Central memory CD8-positive, alpha-beta T cell (primary cell): ENCODE data around the gene PAK4.
A peak's percentile ranks its signal among the peaks of the same experiment; 100 is the strongest.

Experiments
- ATAC-seq: fragments of 150-1000 bp; cut with Tn5 transposase; replicated peaks from 2 replicates; pipeline ENCODE4 v1.10.0; 2022; ENCODE audit warnings: mild to moderate bottlenecking, moderate FRiP score, moderate number of reproducible peaks; ENCODE audit not compliant: poor library complexity, severe bottlenecking; ENCODE audit errors: extremely low read depth
- DNase-seq, 2 donors: peaks; one replicate each; pipeline ENCODE4 v3.0.0; 2021; ENCODE audit warnings: low spot score in 2 of 2
- H3K27ac Mint-ChIP-seq: one replicate; pipeline ENCODE4 v1.8.0; 2022; ENCODE audit warnings: low read depth, mild to moderate bottlenecking, moderate library complexity, mixed read lengths
- H3K27me3 Mint-ChIP-seq: one replicate; pipeline ENCODE4 v1.8.0; 2022; ENCODE audit warnings: mixed read lengths
- H3K36me3 Mint-ChIP-seq: one replicate; pipeline ENCODE4 v1.8.0; 2022; ENCODE audit warnings: mild to moderate bottlenecking, moderate library complexity, mixed read lengths; ENCODE audit not compliant: insufficient read depth
- H3K4me1 Mint-ChIP-seq: one replicate; pipeline ENCODE4 v1.8.0; 2022; ENCODE audit warnings: mixed read lengths
- H3K4me3 Mint-ChIP-seq: one replicate; pipeline ENCODE4 v1.8.0; 2022; ENCODE audit warnings: mild to moderate bottlenecking, moderate library complexity, mixed read lengths
- H3K9me3 Mint-ChIP-seq: one replicate; pipeline ENCODE4 v1.8.0; 2022; ENCODE audit warnings: mixed read lengths

PAK4 gene

GRCh38 chr19:39125554-39126311 lies at the start of gene PAK4:
PAK4 (plus strand) TSS chr19:39125786; CDS start chr19:39169554, 43,768 bp downstream.
- peaks cover 6% of the 10 kb centered on the region for H3K27me3 Mint-ChIP-seq
- DNase-seq (peak; percentile 92 to 93), ATAC-seq (peak; percentile 98)
- H3K27ac Mint-ChIP-seq, result peak within 1 kb of the TSS; percentile 94
- H3K36me3 Mint-ChIP-seq, result peaks cover 22% of the 10 kb centered on the region
- peaks cover 49% of the 10 kb centered on the region for H3K4me1 Mint-ChIP-seq
- peak within 1 kb of the TSS; percentile 89 for H3K4me3 Mint-ChIP-seq
- H3K9me3 Mint-ChIP-seq, result no peaks in the 10 kb centered on the region

GRCh38 chr19:39077323-39077722 lies 48.3 kb upstream of the PAK4 start:
- no peak for ATAC-seq
- H3K27ac Mint-ChIP-seq, result peak overlapping the region; percentile 44
- no peak for DNase-seq
- H3K4me1 Mint-ChIP-seq, result peaks cover 14% of the 10 kb centered on the region
- H3K36me3 Mint-ChIP-seq, result peaks cover 4% of the 10 kb centered on the region
- no peaks in the 10 kb centered on the region for H3K9me3 Mint-ChIP-seq
- peaks cover 32% of the 10 kb centered on the region for H3K27me3 Mint-ChIP-seq
- H3K4me3 Mint-ChIP-seq, result no peak overlapping the region

- Mint-ChIP-seq H3K36me3 (peaks cover 3% of the 10 kb centered on the region), H3K4me3 (no peak overlapping the region), H3K4me1 (peaks cover 22% of the 10 kb centered on the region), H3K27me3 (peaks cover 44% of the 10 kb centered on the region), H3K9me3 (no peaks in the 10 kb centered on the region), H3K27ac (no peak overlapping the region)
- ATAC-seq (no peak), DNase-seq (no peak)
Measured at GRCh38 chr19:39078436-39079200, 47.0 kb upstream of the PAK4 start.

GRCh38 chr19:39080431-39080830 lies 45.2 kb upstream of the PAK4 start:
- no peak for DNase-seq
- H3K36me3 Mint-ChIP-seq, result no peaks in the 10 kb centered on the region

GRCh38 chr19:39082167-39082566 lies 43.4 kb upstream of the PAK4 start:
- ATAC-seq (no peak), DNase-seq (no peak)
- H3K4me3 Mint-ChIP-seq, result no peak overlapping the region
- H3K9me3 Mint-ChIP-seq, result no peaks in the 10 kb centered on the region
- H3K4me1 Mint-ChIP-seq, result peaks cover 15% of the 10 kb centered on the region
- no peak overlapping the region for H3K27ac Mint-ChIP-seq
- no peaks in the 10 kb centered on the region for H3K36me3 Mint-ChIP-seq
- H3K27me3 Mint-ChIP-seq, result peaks cover 54% of the 10 kb centered on the region

More at GRCh38 chr19:39080431-39080830, 45.2 kb upstream of the PAK4 start:
- Mint-ChIP-seq H3K27ac (no peak overlapping the region), H3K9me3 (no peaks in the 10 kb centered on the region), H3K27me3 (peaks cover 62% of the 10 kb centered on the region), H3K4me1 (peaks cover 20% of the 10 kb centered on the region), H3K4me3 (no peak overlapping the region)
- no peak for ATAC-seq

GRCh38 chr19:39082745-39083598 lies 42.6 kb upstream of the PAK4 start:
- Mint-ChIP-seq H3K4me3 (peak overlapping the region; percentile 78), H3K27ac (peak overlapping the region; percentile 86), H3K36me3 (no peaks in the 10 kb centered on the region), H3K9me3 (no peaks in the 10 kb centered on the region), H3K27me3 (peaks cover 47% of the 10 kb centered on the region), H3K4me1 (peaks cover 15% of the 10 kb centered on the region)
- ATAC-seq (no peak), DNase-seq (no peak)

- H3K27ac Mint-ChIP-seq, result peak overlapping the region; percentile 86
- H3K9me3 Mint-ChIP-seq, result no peaks in the 10 kb centered on the region
- ATAC-seq (peak; percentile 36), DNase-seq (no peak)
- H3K4me1 Mint-ChIP-seq, result peaks cover 15% of the 10 kb centered on the region
- H3K4me3 Mint-ChIP-seq, result peak overlapping the region; percentile 78
- peaks cover 47% of the 10 kb centered on the region for H3K27me3 Mint-ChIP-seq
- no peaks in the 10 kb centered on the region for H3K36me3 Mint-ChIP-seq
Measured at GRCh38 chr19:39083599-39083982, 42.0 kb upstream of the PAK4 start.

- DNase-seq (no peak), ATAC-seq (peak; percentile 68)
Measured at GRCh38 chr19:39083983-39084731, 41.4 kb upstream of the PAK4 start, which contains the start of gene ACP7. ACP7 (plus strand) TSS chr19:39084368; CDS start chr19:39085270, 902 bp downstream.

GRCh38 chr19:39084732-39085080 lies 40.9 kb upstream of the PAK4 start:
- DNase-seq (no peak), ATAC-seq (no peak)
- Mint-ChIP-seq H3K27ac (peak overlapping the region; percentile 86), H3K36me3 (no peaks in the 10 kb centered on the region), H3K4me3 (peak overlapping the region; percentile 78), H3K27me3 (peaks cover 47% of the 10 kb centered on the region), H3K9me3 (no peaks in the 10 kb centered on the region), H3K4me1 (peaks cover 15% of the 10 kb centered on the region)

More at GRCh38 chr19:39083983-39084731, 41.4 kb upstream of the PAK4 start, which contains the start of gene ACP7:
- peaks cover 47% of the 10 kb centered on the region for H3K27me3 Mint-ChIP-seq
- H3K4me1 Mint-ChIP-seq, result peaks cover 15% of the 10 kb centered on the region
- H3K4me3 Mint-ChIP-seq, result peak within 1 kb of the TSS; percentile 78
- H3K9me3 Mint-ChIP-seq, result no peaks in the 10 kb centered on the region
- peak within 1 kb of the TSS; percentile 86 for H3K27ac Mint-ChIP-seq
- H3K36me3 Mint-ChIP-seq, result no peaks in the 10 kb centered on the region

GRCh38 chr19:39085392-39085791 lies 40.2 kb upstream of the PAK4 start:
- no peaks in the 10 kb centered on the region for H3K9me3 Mint-ChIP-seq
- peak overlapping the region; percentile 78 for H3K4me3 Mint-ChIP-seq
- H3K27ac Mint-ChIP-seq, result no peak overlapping the region
- ATAC-seq (no peak), DNase-seq (no peak)
- H3K4me1 Mint-ChIP-seq, result peaks cover 15% of the 10 kb centered on the region
- no peaks in the 10 kb centered on the region for H3K36me3 Mint-ChIP-seq
- peaks cover 47% of the 10 kb centered on the region for H3K27me3 Mint-ChIP-seq

- DNase-seq (no peak), ATAC-seq (no peak)
- H3K9me3 Mint-ChIP-seq, result no peaks in the 10 kb centered on the region
- peaks cover 40% of the 10 kb centered on the region for H3K27me3 Mint-ChIP-seq
- peaks cover 15% of the 10 kb centered on the region for H3K4me1 Mint-ChIP-seq
- no peaks in the 10 kb centered on the region for H3K36me3 Mint-ChIP-seq
- H3K27ac Mint-ChIP-seq, result no peak overlapping the region
- H3K4me3 Mint-ChIP-seq, result no peak overlapping the region
Measured at GRCh38 chr19:39086386-39086785, 39.2 kb upstream of the PAK4 start.
